Retina (tissue), 1 donor: ENCODE measurements around the gene TMEM132C.

ENCODE experiments used
- DNase-seq: peaks from one replicate; pipeline ENCODE4 v3.0.0-alpha.2; 2016

Gene TMEM132C

DNA sequence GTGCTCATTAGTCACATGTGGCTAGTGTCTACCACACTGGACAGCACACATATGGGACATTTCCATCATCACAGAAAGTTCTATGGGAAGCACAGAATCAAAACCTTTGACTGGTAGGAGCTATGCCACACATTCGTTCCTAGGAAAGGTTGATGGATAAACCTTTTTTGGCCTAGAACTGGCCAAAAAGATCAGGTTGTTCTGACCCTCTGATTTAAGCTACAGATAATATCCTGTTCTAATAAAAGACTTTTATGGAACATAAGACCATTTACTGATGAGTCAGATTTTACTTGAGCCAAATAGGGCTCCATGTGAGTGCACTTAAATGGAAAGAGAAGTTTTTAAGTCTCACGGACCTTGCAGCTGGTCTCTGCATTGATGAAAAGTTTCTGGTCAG lies 413.6 kb downstream of the TMEM132C start:
- DNase-seq: no peak

DNA sequence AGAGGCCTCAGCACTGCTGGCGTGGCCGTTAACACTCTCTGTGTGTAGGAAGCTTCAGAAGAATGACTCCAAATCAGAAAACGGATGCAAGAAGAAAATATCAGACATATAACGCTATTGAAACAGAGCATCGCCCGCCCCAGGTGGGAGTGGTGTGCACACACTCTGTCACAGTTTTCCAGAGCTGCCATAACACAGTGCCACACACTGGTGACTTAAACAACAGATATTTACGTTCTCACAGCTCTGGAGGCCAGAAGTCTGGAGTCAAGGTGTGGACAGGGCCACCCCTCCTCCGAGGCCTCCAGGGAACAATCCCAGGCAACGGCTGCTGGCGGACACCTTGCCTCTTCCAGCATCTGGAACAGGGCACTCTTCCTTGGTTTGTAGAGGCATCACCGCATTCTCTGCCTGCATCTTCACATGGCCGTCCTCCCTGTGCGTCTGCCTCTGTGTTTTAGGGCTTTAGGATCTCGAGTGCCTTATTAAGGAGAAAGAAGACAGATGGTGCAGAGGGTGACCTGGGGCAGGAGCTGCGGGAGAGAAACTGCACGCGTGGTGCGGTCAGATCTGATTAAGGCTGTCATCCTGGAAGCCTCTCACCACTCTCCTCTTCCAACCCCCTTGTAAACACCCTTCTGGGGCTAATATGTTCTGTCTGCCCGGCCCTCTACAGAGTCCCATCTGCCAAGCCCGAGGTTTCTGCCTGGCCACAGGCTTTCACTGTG lies 415.7 kb downstream of the TMEM132C start:
- peak; percentile 53 for DNase-seq

DNA sequence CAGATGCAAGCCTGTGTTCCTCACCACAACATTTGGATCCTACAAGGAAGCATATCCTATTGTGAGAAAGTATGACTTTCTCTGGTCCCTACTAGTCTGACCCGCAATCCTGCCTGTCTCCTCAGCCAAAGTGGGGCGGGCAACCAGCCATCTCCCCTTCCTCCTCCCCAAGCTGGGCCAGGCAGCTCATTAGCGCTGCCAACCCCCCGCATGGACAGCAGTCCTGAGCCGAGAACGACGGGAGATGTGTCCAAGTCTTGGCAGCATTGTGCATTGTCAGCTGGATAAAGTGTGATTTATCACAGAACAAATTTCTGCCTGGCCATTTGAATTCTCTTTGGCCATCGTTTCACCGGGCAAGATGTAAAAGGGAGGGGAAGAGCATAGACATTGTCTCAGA lies 417.4 kb downstream of the TMEM132C start:
- DNase-seq: no peak

DNA sequence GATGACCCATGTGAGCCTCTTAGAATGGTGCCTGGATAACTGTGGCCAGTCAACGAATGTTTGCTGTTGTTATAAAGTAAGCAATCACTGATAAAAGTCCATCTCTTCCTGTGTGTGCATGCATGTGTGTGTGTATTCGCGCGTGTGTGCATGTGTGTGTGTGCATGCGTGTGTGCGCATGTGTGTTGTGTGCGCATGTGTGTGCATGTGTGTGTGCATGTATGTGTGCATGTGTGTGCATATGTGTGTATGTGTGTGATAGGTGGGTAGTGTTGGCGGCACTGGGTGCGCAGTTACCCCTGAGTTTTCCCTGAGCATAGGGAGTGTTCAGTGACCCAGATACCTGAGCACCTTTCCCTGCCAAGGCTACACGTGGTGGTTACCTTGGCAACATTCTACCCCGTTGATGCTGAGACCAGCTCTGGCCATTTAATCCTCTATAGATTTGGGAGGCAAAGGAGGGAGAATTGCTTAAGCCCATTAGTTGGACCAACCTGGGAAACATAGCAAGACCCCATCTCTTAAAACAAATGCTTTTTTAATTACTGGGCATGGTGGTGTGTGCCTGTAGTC lies 419.0 kb downstream of the TMEM132C start:
- no peak for DNase-seq

DNA sequence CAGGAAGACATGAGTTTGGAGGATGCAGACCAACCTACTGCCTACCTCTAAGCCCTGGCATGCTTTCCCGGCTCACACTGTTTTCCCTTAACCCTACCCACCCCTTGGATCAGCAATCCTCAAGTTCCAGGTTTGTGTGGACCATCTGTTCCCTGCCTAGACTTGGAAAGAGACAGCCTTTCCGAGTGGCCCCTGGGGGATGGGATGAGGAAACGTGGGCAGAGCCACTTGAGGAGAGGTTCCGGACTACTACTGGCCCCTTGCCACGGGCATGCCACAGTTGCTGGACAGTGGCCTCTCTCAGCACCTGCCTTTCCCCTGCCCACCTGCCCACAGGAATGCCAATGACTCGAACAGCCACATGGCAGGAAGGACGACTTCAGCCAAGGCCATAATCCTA lies 420.9 kb downstream of the TMEM132C start:
- DNase-seq: no peak

DNA sequence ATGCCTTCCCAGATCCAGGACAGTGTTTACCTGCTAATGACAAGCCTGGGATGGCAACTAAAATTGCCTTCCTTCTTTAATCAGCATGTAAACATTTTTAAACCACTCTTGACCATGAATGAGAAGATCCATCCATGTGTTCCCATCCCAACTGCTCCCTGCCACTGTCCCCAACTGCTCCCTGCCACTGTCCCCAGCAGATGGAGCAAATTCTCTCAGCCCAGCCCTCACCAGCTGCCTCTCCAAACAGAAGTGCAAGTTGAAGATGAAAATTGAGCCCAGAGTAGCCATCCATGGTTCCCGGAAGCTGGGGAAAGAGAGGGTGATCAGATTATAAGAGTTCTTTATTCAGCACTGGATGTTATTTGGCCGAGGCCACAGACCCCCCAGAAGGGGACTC lies 423.7 kb downstream of the TMEM132C start:
- DNase-seq: no peak

DNA sequence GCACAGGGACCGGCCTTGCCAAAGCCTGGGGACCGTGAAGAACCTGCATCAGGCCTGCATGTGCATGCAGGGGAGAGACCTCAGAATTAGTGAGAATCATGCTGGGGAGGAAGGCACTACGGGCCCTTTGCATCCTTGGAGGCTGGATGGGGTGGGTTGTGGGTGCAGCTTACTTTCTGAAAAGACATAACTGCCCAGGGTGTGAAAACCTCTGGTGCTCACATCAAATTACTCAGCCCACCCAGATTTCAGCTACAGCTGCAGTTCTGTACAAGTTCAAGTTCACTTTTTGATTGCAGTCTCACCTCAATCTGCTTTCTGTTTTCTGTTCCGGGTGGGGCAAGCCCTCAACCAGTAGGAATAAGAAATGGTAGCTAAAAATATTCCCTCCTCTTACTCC lies 426.1 kb downstream of the TMEM132C start:
- no peak for DNase-seq

DNA sequence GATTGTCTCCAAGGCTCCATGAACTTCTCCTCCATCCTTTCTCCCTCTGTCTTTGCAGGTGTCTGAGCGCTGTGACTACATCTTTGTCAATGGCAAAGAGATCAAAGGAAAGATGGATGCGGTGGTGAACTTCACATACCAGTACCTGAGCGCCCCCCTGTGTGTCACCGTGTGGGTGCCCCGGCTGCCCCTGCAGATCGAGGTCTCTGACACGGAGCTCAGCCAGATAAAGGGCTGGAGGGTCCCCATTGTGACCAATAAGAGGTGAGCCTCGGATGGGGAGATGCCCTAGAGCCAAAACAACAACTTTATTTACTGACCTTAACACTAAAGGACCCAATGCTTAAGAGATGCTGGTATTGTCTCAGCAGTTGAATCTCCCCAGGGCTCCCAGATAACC lies 426.8 kb downstream of the TMEM132C start:
- DNase-seq: no peak

DNA sequence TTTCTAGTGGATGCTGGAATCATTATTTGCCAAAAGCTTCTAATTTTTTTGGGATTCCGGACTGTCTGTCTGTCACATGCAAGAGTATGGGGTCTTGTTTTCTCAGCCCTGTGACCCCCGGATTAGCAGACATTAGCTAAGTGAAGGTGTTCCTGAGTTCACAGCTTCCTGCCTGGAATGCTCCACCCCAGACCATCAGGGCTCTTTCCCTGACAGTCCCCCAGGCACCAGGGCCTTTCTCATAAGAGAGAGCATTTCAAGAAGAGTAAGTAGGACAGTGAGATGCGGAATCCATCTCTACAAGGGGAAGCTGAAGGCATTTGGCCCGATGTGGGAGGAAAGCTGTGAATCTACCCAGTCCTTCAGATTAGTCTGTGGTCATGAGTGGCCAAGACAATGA lies 427.5 kb downstream of the TMEM132C start:
- no peak for DNase-seq

DNA sequence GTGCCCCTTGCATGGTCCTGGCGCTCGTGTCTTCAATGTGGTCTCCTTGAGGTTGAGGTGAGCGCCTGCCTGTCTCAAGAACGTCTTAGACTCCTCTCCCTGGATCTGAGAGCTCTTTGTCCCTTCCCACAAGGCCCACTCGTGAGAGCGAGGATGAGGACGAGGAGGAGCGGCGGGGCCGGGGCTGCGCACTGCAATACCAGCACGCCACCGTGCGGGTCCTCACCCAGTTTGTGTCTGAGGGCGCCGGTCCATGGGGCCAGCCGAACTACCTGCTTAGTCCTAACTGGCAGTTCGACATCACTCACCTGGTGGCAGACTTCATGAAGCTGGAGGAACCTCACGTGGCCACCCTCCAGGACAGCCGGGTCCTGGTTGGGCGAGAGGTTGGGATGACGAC lies 428.7 kb downstream of the TMEM132C start:
- DNase-seq: no peak

DNA sequence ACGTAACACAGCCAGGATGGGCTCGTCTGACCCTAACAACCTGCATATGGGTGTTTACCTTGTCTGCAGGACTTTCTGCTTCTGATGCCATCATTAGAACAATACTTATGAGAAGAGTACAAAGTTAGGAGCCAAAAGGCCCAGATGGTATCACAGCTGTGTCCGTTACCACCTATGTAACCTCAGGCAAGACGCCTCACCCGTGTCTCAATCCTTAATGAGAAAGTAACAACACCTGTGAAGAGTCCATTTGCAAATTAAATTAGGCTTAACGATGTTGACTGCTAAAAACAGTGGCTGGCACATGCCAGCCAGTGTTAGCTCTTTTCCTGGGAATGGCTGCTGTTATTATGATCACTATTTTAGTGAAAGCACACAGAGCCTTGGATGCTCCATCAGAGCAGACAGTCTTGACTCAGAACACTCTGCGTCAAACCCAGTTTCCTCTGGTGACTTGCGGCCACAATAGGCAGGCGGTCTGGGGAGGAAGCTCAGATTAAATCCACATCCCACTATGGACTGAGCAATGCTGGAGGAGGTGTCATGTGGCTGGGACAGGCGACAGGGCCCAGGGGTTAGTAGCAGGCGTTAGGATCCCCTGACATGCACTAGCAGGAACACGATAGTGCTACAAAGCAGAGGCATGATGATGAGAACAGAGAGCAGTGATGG lies 431.5 kb downstream of the TMEM132C start:
- DNase-seq: no peak

DNA sequence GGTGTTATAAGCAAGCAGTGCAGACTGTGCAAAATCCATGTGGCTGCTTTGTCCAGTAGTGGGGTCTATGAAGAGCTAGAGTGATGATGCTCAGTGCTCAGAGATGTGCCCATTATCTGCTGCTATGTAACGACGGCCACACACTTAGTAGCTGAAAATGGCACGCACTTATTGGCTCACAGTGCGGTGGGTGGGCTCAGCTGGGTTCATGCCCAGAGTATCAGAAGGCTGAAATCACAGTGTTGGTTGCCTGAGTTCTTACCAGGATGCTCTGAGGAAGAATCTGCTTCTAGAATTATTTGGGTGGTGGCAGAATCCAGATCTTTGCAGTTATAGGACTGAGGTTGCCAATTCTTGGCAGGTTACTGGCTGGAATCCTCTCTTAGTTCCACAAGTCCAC lies 432.1 kb downstream of the TMEM132C start:
- DNase-seq: no peak

DNA sequence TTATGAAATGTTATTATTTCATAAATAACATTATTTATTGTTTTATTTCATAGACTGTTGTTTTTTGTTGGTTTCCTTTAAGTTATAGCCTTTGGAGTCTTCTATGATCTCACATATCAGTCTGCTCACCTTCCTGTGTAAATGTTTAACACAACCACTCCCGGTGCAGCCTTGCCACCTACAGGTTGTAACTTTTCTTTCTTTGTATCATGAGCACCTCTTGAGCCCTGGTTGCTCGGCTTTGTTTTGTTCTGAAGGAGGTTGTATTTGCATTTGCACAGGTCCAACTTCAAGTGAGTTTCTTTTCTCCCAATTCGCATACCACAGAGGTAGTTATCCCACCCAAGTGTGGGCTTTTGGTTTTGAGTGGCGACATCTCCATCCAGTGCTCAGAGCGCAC lies 435.4 kb downstream of the TMEM132C start:
- no peak for DNase-seq

DNA sequence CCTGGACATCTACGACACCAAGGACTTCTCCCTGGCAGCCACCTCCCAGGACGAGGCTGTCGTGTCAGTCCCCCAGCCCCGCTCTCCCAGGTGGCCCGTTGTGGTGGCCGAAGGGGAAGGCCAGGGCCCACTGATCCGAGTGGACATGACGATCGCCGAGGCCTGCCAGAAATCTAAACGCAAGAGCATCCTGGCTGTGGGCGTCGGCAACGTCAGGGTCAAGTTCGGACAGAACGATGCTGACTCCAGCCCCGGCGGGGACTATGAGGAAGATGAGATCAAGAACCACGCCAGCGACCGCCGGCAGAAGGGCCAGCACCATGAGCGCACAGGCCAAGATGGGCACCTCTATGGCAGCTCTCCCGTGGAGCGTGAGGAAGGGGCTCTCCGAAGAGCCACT lies 438.2 kb downstream of the TMEM132C start:
- no peak for DNase-seq

DNA sequence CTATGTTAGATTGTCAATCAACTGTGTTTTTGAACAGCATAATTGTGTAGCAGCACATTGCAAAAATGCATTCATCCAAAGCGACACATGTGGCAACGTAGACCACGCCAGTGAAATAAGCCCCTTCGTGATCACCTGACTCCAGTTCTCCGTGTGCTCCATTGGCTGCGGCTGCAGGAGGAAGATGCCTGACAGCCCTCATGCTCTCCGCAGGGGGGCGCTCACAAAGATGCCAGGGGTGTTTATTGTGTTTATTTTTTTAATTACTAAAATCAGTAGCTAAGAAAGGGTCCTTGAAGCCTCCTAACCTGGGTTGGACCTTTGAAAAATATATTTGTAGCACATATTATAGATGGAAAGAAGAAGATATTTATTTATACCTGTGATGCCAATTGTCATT lies 440.5 kb downstream of the TMEM132C start:
- DNase-seq: no peak

DNA sequence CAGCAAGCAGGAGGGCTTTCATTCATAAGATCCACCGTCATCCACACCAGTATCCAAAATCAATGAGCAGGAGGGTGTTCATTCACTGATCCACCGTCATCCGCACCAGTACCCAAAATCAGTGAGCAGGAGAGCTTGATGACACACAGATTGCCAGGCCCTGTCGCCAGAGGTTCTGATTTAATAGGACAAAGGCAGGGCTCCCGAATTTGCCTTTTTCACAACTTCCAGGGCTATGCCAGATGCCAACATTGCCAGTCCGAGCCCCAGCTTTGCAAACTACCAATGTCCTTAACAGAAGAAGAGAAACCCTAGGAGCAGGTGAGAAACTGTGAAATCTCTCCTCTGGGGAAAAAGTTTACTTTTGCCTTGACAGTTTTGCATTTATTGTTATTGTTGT lies 441.8 kb downstream of the TMEM132C start:
- DNase-seq: no peak

DNA sequence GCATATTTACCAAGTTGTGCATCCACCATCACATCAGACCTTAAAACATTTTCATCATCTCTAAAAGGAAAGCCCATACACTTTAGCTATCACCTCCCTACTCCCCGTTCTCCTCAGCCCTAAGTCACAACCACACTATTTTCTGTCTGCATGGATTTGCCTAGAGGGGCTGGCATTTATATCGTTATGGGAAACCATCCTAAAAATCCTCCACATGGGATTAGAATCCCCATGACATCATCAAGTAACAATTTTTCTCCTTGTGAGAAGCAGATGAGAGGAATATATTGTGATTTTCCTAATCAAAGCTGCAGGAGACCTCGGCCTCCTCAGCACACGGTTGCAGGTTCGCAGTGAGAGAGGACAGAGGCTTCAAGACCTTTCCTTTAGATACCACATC lies 442.7 kb downstream of the TMEM132C start:
- no peak for DNase-seq

DNA sequence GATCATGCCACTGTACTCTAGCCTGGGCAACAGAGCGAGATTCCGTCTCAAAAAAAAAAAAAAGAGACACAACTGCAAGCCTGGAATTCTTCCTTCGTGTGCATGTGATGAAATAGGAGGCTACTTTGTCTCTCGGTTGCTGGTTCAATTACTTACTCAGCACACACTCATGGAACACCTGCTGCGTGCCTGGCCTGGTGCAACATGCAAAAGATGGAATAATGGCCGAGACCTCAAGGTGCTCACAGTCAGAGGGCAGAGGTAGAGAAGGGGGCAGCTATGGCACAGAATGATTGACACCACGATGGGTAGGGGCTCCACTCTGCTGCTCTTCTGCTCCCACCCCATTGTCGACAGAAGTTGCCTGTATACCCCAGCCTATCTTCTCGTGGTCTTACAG lies 444.5 kb downstream of the TMEM132C start:
- no peak for DNase-seq

DNA sequence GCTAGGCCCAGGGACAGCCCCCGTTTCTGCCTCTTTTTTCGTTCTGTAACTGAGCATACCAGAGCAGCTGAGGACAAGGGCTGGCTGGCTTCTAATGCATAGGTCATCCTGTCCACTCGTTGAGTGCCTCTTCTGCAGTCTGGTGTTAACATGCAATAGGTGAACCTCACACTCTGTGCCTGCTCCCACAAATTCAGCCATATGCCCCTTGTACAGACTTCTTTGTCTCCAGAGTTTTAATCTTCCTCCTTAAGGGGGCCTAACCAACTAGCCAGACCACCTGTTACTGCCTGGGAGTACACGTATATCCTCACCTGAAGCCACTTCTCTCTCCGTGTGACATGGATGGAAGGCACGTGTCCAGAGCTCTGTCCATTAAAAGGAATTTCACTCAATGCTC lies 445.7 kb downstream of the TMEM132C start:
- no peak for DNase-seq

DNA sequence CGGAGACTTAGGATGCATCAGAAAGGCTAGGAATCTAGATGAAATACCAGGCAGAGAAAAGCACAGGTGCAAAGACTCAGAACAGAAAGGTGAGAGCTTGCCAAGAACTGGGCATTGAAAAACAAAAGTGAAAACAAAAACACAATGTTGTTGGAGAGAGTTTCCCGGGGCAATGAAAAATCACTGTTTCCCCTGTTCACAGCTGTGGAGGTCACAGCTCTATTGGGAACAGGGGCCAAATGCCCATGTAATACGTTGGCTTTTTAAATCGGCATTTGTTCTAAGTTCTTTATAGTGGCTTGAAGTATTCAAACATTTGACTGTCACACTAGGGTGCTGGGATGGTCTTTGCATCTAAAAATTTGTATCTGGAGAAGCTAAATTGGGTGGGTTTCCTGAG lies 448.5 kb downstream of the TMEM132C start:
- no peak for DNase-seq

DNA sequence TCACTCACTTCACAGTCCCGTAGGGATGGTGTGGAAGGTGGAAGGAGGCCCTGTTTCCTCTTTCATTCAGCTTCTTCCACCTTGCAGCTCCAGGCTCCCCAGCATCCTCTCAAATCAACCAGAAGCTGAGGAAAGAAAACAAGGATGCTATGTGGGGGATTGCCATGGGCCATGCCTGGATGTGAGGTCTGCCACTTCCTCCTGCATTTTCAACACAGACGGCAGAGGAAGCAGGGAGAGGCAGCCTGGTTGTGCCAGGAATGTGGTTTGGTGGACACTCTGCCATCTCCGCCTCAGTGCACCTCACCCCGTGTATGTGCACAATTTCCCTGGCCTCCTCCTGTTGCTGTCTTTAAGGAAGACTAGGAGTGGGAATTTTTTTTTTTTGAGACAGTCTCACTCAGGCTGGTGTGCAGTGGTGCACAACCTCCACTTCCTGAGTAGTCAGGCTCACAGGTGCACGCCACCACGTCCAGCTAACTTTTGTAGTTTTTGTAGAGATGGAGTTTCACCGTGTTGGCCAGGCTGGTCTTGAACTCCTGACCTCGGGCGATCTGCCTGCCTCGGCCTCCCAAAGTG lies 457.6 kb downstream of the TMEM132C start:
- no peak for DNase-seq

DNA sequence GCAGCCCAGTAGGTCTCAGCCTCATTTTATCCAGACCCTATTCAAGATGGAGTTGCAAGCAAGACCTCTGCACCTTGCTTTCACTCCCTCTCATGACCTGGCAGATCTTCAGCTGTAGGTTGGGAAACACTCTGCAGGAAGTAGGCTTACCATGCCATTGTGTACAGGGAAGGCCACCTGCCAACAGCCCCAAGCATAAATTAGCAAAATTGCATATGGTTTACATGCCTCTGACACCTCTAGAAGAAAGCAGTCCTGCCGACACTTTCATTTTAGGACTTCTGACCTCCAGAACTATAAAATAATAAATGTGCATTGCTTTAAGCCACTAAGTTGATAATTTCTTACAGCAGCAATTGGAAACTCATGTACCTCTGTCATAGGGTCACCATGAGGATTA lies 459.9 kb downstream of the TMEM132C start:
- no peak for DNase-seq

DNA sequence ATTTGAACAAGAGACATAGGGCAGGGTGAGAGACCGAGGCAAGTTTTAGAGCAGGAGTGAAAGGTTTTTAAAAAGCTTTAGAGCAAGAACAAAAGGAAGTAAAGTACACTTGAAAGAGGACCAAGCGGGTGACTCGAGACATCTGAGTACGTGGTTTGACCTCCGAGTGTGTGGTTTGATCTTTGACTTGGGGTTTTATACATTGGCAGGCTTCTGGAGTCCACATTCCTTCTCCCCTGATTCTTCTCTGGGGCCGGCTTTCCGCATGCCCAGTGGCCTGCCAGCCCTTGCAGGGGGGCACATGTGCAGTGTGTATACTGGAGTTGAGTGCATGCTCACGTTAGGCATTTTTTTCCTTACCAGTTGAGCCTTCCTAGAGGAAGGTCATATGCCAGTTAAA lies 460.5 kb downstream of the TMEM132C start:
- no peak for DNase-seq

DNA sequence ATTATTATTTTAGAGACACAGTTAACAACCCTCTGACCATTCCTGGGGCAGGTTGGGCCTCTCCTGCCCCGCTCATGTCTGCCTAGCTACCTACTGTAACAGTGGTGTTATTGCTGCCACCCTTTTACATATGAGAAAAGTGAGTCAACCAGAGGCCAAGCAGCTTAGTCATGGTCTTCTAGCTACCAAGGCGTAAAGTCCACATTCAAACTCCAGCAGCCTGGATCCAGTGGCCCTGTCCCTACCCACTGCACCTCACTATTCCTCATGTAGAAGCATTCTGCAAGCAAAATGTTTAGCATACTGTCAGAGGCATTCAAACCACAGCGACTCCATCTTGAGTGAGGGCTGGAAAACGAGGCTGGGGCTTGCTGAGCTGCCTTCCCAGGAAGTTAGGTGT lies 461.0 kb downstream of the TMEM132C start:
- DNase-seq: no peak
